Measurements from ENCODE around the gene C1orf87.

The C1orf87 gene

GRCh38 chr1:60059468-60059867 lies 14.1 kb downstream of the C1orf87 start:
- FAIRE-seq = no peak

- no peak for FAIRE-seq
These were observed 18.2 kb downstream of the C1orf87 start for GRCh38 chr1:60055336-60055735.

- FAIRE-seq = no peak
These were observed 19.2 kb downstream of the C1orf87 start for GRCh38 chr1:60054374-60054773.

GRCh38 chr1:60052601-60053000 lies 21.0 kb downstream of the C1orf87 start:
- no peak for FAIRE-seq

GRCh38 chr1:60051191-60051590 lies 22.4 kb downstream of the C1orf87 start:
- no peak for FAIRE-seq

- FAIRE-seq = no peak
These were observed 24.4 kb downstream of the C1orf87 start for GRCh38 chr1:60049188-60049587.

- FAIRE-seq = no peak
These were observed 28.7 kb downstream of the C1orf87 start for GRCh38 chr1:60044881-60045280.

- no peak for FAIRE-seq
These were observed 31.8 kb downstream of the C1orf87 start for GRCh38 chr1:60041783-60042182.

- FAIRE-seq = no peak
These were observed 35.9 kb downstream of the C1orf87 start for GRCh38 chr1:60037669-60038068.

GRCh38 chr1:60036856-60037460 lies 36.6 kb downstream of the C1orf87 start:
- FAIRE-seq = no peak

- FAIRE-seq = no peak
These were observed 37.6 kb downstream of the C1orf87 start for GRCh38 chr1:60035921-60036320.

GRCh38 chr1:60034999-60035398 lies 38.6 kb downstream of the C1orf87 start:
- FAIRE-seq = no peak

- FAIRE-seq = no peak
These were observed 40.5 kb downstream of the C1orf87 start for GRCh38 chr1:60033066-60033465.

- FAIRE-seq = no peak
These were observed 42.4 kb downstream of the C1orf87 start for GRCh38 chr1:60031146-60031545.

GRCh38 chr1:60025552-60025951 lies 48.0 kb downstream of the C1orf87 start:
- no peak for FAIRE-seq

- FAIRE-seq = no peak
These were observed 55.9 kb downstream of the C1orf87 start for GRCh38 chr1:60017508-60018205.

GRCh38 chr1:60010690-60011089 lies 62.9 kb downstream of the C1orf87 start:
- no peak for FAIRE-seq

GRCh38 chr1:60008500-60008899 lies 65.1 kb downstream of the C1orf87 start:
- no peak for FAIRE-seq

- no peak for FAIRE-seq
These were observed 72.9 kb downstream of the C1orf87 start for GRCh38 chr1:60000625-60001024.

GRCh38 chr1:59999746-60000145 lies 73.8 kb downstream of the C1orf87 start:
- no peak for FAIRE-seq

- FAIRE-seq = no peak
These were observed 74.6 kb downstream of the C1orf87 start for GRCh38 chr1:59999006-59999405.

GRCh38 chr1:59997479-59998115 lies 76.0 kb downstream of the C1orf87 start:
- no peak for FAIRE-seq

- FAIRE-seq = no peak
These were observed 79.0 kb downstream of the C1orf87 start for GRCh38 chr1:59994302-59995198.

All from TTC549 (cell line).